ENCODE data around the gene NCAN.
"Not testable (repeated sequence)": the region's sequence is repeated elsewhere in the genome, so short reads cannot be mapped to it uniquely, and the experiment has no call there.

The NCAN gene

GRCh38 chr19:19224150-19224851, 12.5 kb downstream of the NCAN start:
- DNase-seq (ENCODE audit: low read depth in 2 of 2) = no peak

GRCh38 chr19:19224852-19225494, 13.2 kb downstream of the NCAN start:
- peak; percentile 53 to 58 for DNase-seq (ENCODE audit: low read depth in 2 of 2)

- DNase-seq (ENCODE audit: low read depth in 2 of 2) = no peak
These were observed 14.4 kb downstream of the NCAN start for GRCh38 chr19:19226204-19226603.

GRCh38 chr19:19226663-19227062, 14.9 kb downstream of the NCAN start:
- no peak for DNase-seq (ENCODE audit: low read depth in 2 of 2)

- DNase-seq (ENCODE audit: low read depth in 2 of 2) = no peak
These were observed 15.5 kb downstream of the NCAN start for GRCh38 chr19:19227217-19227616.

GRCh38 chr19:19229701-19230100, 17.9 kb downstream of the NCAN start:
- DNase-seq (ENCODE audit: low read depth in 2 of 2) = no peak

GRCh38 chr19:19230999-19231398, 19.2 kb downstream of the NCAN start:
- no peak for DNase-seq (ENCODE audit: low read depth in 2 of 2)

- DNase-seq (ENCODE audit: low read depth in 2 of 2) = no peak
These were observed 20.5 kb downstream of the NCAN start for GRCh38 chr19:19232261-19232721.

GRCh38 chr19:19234220-19234816, 22.6 kb downstream of the NCAN start:
- DNase-seq (ENCODE audit: low read depth in 2 of 2) = no peak

- DNase-seq (ENCODE audit: low read depth in 2 of 2) = no peak
These were observed 24.4 kb downstream of the NCAN start for GRCh38 chr19:19236173-19236572.

GRCh38 chr19:19238126-19238894, 26.6 kb downstream of the NCAN start:
- no peak for DNase-seq (ENCODE audit: low read depth in 2 of 2)

- DNase-seq (ENCODE audit: low read depth in 2 of 2) = no peak
These were observed 27.9 kb downstream of the NCAN start for GRCh38 chr19:19239675-19240074.

- no peak for DNase-seq (ENCODE audit: low read depth in 2 of 2)
These were observed 28.7 kb downstream of the NCAN start for GRCh38 chr19:19240476-19240875.

- no peak for DNase-seq (ENCODE audit: low read depth in 2 of 2)
These were observed 38.5 kb downstream of the NCAN start for GRCh38 chr19:19250196-19250801.

GRCh38 chr19:19253409-19253808, 41.7 kb downstream of the NCAN start:
- DNase-seq (ENCODE audit: low read depth in 2 of 2) = not testable (repeated sequence)

- DNase-seq (ENCODE audit: low read depth in 2 of 2) = no peak
These were observed 44.6 kb downstream of the NCAN start for GRCh38 chr19:19256072-19256969.

- DNase-seq (ENCODE audit: low read depth in 2 of 2) = no peak
These were observed 45.4 kb downstream of the NCAN start for GRCh38 chr19:19257137-19257536.

- DNase-seq (ENCODE audit: low read depth in 2 of 2) = no peak
These were observed 46.3 kb downstream of the NCAN start for GRCh38 chr19:19257836-19258588.

- DNase-seq (ENCODE audit: low read depth in 2 of 2) = no peak
These were observed 47.0 kb downstream of the NCAN start for GRCh38 chr19:19258589-19259338.

All from stimulated activated CD8-positive, alpha-beta memory T cell treated with anti-CD3 and anti-CD28 coated beads, Interleukin-2, amount 100 ng/mL, for 1 hour (primary cell).